HUES6 (cell line): Measurements from ENCODE around the gene RPS27L.

Experiments used
- H3K27ac ChIP-seq: 2 replicates; pipeline ENCODE4 v1.7.0; 2013; ENCODE audit warnings: low read depth, mild to moderate bottlenecking, low read length, inconsistent platforms
- H3K27me3 ChIP-seq: 2 replicates; pipeline ENCODE4 v1.6.1; 2013; ENCODE audit warnings: low read length; ENCODE audit not compliant: control insufficient read depth, insufficient read depth
- H3K36me3 ChIP-seq: 2 replicates; pipeline ENCODE4 v1.6.1; 2013; ENCODE audit warnings: low read length; ENCODE audit not compliant: control insufficient read depth, insufficient read depth
- H3K4me1 ChIP-seq: 2 replicates; pipeline ENCODE4 v1.6.1; 2013; ENCODE audit warnings: low read length; ENCODE audit not compliant: control insufficient read depth, insufficient read depth
- H3K4me3 ChIP-seq: 2 replicates; pipeline ENCODE4 v1.5.1; 2013; ENCODE audit warnings: low read depth, low read length
- H3K9ac ChIP-seq: one replicate; pipeline ENCODE4 v1.6.1; 2013; ENCODE audit warnings: mild to moderate bottlenecking, low read length
- H3K9me3 ChIP-seq: 2 replicates; pipeline ENCODE4 v1.6.1; 2013; ENCODE audit warnings: low read depth, low read length; ENCODE audit not compliant: control insufficient read depth, insufficient read depth

Gene RPS27L

GRCh38 chr15:63186065-63186464 is 28.8 kb upstream of the RPS27L start:
- Histone ChIP-seq H3K9me3 (no peaks in the 10 kb centered on the region), H3K4me3 (no peak overlapping the region), H3K9ac (no peak overlapping the region), H3K4me1 (peaks cover 10% of the 10 kb centered on the region), H3K27me3 (no peaks in the 10 kb centered on the region), H3K27ac (no peak overlapping the region), H3K36me3 (no peaks in the 10 kb centered on the region)

GRCh38 chr15:63185206-63185605 is 27.9 kb upstream of the RPS27L start:
- Histone ChIP-seq H3K27ac (no peak overlapping the region), H3K27me3 (no peaks in the 10 kb centered on the region), H3K9ac (no peak overlapping the region), H3K4me3 (no peak overlapping the region), H3K9me3 (no peaks in the 10 kb centered on the region), H3K4me1 (peaks cover 2% of the 10 kb centered on the region), H3K36me3 (no peaks in the 10 kb centered on the region)

- no peak overlapping the region for H3K27ac ChIP-seq
- no peaks in the 10 kb centered on the region for H3K9me3 ChIP-seq
- no peak overlapping the region for H3K4me3 ChIP-seq
- H3K36me3 ChIP-seq: no peaks in the 10 kb centered on the region
- H3K4me1 ChIP-seq: no peaks in the 10 kb centered on the region
- no peak overlapping the region for H3K9ac ChIP-seq
- H3K27me3 ChIP-seq: no peaks in the 10 kb centered on the region
Measured at GRCh38 chr15:63181648-63182047, 24.4 kb upstream of the RPS27L start.

- Histone ChIP-seq H3K27me3 (no peaks in the 10 kb centered on the region), H3K36me3 (no peaks in the 10 kb centered on the region), H3K27ac (no peak overlapping the region), H3K4me3 (no peak overlapping the region), H3K4me1 (no peaks in the 10 kb centered on the region), H3K9ac (no peak overlapping the region), H3K9me3 (no peaks in the 10 kb centered on the region)
Measured at GRCh38 chr15:63180746-63181145, 23.5 kb upstream of the RPS27L start.

- Histone ChIP-seq H3K4me3 (no peak overlapping the region), H3K36me3 (no peaks in the 10 kb centered on the region), H3K4me1 (peaks cover 4% of the 10 kb centered on the region), H3K27ac (no peak overlapping the region), H3K9me3 (no peaks in the 10 kb centered on the region), H3K27me3 (no peaks in the 10 kb centered on the region), H3K9ac (no peak overlapping the region)
Measured at GRCh38 chr15:63178034-63178433, 20.8 kb upstream of the RPS27L start.

- H3K36me3 ChIP-seq: no peaks in the 10 kb centered on the region
- no peak overlapping the region for H3K4me3 ChIP-seq
- no peak overlapping the region for H3K9ac ChIP-seq
- H3K27me3 ChIP-seq: no peaks in the 10 kb centered on the region
- peaks cover 8% of the 10 kb centered on the region for H3K4me1 ChIP-seq
- no peak overlapping the region for H3K27ac ChIP-seq
- H3K9me3 ChIP-seq: no peaks in the 10 kb centered on the region
Measured at GRCh38 chr15:63176302-63176701, 19.0 kb upstream of the RPS27L start.

GRCh38 chr15:63172851-63173451 is 15.7 kb upstream of the RPS27L start:
- H3K36me3 ChIP-seq: no peaks in the 10 kb centered on the region
- no peak overlapping the region for H3K9ac ChIP-seq
- no peaks in the 10 kb centered on the region for H3K9me3 ChIP-seq

GRCh38 chr15:63172376-63172775 is 15.1 kb upstream of the RPS27L start:
- no peak overlapping the region for H3K9ac ChIP-seq
- no peak overlapping the region for H3K27ac ChIP-seq
- H3K27me3 ChIP-seq: no peaks in the 10 kb centered on the region
- H3K4me3 ChIP-seq: no peak overlapping the region
- H3K36me3 ChIP-seq: no peaks in the 10 kb centered on the region
- H3K9me3 ChIP-seq: no peaks in the 10 kb centered on the region
- H3K4me1 ChIP-seq: peaks cover 8% of the 10 kb centered on the region

More at GRCh38 chr15:63172851-63173451, 15.7 kb upstream of the RPS27L start:
- Histone ChIP-seq H3K27me3 (no peaks in the 10 kb centered on the region), H3K4me1 (peaks cover 8% of the 10 kb centered on the region), H3K27ac (no peak overlapping the region), H3K4me3 (no peak overlapping the region)

- H3K27ac ChIP-seq: no peak overlapping the region
- H3K4me1 ChIP-seq: peaks cover 8% of the 10 kb centered on the region
- H3K9ac ChIP-seq: no peak overlapping the region
- no peaks in the 10 kb centered on the region for H3K27me3 ChIP-seq
- H3K4me3 ChIP-seq: no peak overlapping the region
- H3K36me3 ChIP-seq: no peaks in the 10 kb centered on the region
- H3K9me3 ChIP-seq: peaks cover 4% of the 10 kb centered on the region; the same call in 1 of the 2 replicates
Measured at GRCh38 chr15:63169788-63170187, 12.5 kb upstream of the RPS27L start.

GRCh38 chr15:63166219-63166618 is 8.9 kb upstream of the RPS27L start:
- no peaks in the 10 kb centered on the region; the same call in 1 of the 2 replicates for H3K4me1 ChIP-seq
- H3K4me3 ChIP-seq: no peak overlapping the region
- no peaks in the 10 kb centered on the region for H3K27me3 ChIP-seq
- H3K36me3 ChIP-seq: no peaks in the 10 kb centered on the region
- no peak overlapping the region for H3K27ac ChIP-seq
- no peak overlapping the region for H3K9ac ChIP-seq
- peaks cover 4% of the 10 kb centered on the region; the same call in 1 of the 2 replicates for H3K9me3 ChIP-seq

GRCh38 chr15:63165166-63165859 is 8.0 kb upstream of the RPS27L start:
- Histone ChIP-seq H3K9me3 (peaks cover 4% of the 10 kb centered on the region; the same call in 1 of the 2 replicates), H3K9ac (no peak overlapping the region), H3K27me3 (no peaks in the 10 kb centered on the region), H3K4me3 (no peak overlapping the region), H3K36me3 (no peaks in the 10 kb centered on the region), H3K27ac (no peak overlapping the region), H3K4me1 (no peaks in the 10 kb centered on the region; the same call in 1 of the 2 replicates)
